Measurements from ENCODE around the gene MYPN. TPM values are rescaled to one million over a fixed set of nuclear protein-coding genes. Genes with fewer than 3 reads are reported as not detected.

Gene MYPN
- total and polyA plus RNA-seq, 2 donors (not counting 1 experiment from before 2014, with no cell fraction given), result not detected

DNA sequence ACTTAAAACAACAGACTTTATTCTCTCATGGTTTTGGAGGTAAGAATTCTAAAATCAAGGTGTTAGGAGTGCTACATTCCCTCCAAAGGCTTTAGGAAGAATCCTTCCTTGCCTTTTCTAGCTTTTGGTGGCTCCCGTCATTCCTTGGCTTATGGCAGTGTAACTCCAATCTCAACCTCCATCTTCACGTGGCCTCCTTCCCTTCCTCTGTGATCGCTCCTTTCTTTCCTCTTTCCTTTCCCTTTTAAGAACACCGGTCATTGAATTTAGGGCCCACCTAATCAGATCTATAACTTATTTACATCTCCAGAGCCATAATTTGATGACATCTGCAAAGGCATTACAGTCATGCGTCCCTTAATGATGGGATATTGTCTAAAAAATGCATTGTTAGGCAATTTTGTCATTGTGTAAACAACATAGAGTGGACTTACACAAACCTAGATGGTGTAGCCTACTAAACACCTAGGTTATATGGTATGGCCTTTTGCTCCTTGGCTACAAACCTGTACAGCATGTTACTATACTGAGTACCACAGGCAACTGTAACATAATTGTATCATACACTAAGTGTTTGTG lies 28.3 kb upstream of the MYPN start:
- intact Hi-C loops (cut with micrococcal nuclease), result no loop called here
- Histone ChIP-seq H3K27ac (ENCODE audit: low read length in 2 of 2) (no peak overlapping the region), H3K27me3 (replicated peaks in 1 of 4; ENCODE audit: control extremely low read depth in 1 of 4, control insufficient read depth in 3 of 4, insufficient read depth in 4 of 4, low read length in 3 of 4) (peaks cover 0 to under 1% (median 0%) of the 10 kb centered on the region in 4 experiments), H4K20me1 (ENCODE audit: control insufficient read depth, insufficient read depth, low read length, poor library complexity, severe bottlenecking) (no peaks in the 10 kb centered on the region), H3K36me3 (replicated peaks in 1 of 2; ENCODE audit: control extremely low read depth in 1 of 2, control insufficient read depth in 1 of 2, extremely low read depth in 1 of 2, insufficient read depth in 2 of 2, low read length in 1 of 2) (no peaks in the 10 kb centered on the region), H3K9ac (ENCODE audit: low read length) (no peak overlapping the region), H3K9me3 (ENCODE audit: control extremely low read depth in 1 of 3, control insufficient read depth in 2 of 3, insufficient read depth in 1 of 3, low read length in 2 of 3) (no peaks in the 10 kb centered on the region), H3K79me2 (ENCODE audit: control insufficient read depth, insufficient read depth, low read length) (no peaks in the 10 kb centered on the region), H3K4me1 (ENCODE audit: control insufficient read depth in 2 of 2, insufficient read depth in 2 of 2, low read length in 2 of 2) (no peaks in the 10 kb centered on the region), H2AFZ (ENCODE audit: insufficient read depth, low read depth, low read length, poor library complexity, severe bottlenecking) (no peak overlapping the region), H3K4me2 (replicated peaks; ENCODE audit: low read depth, low read length, poor library complexity, severe bottlenecking) (no peak overlapping the region), H3K4me3 (ENCODE audit: control extremely low read depth in 1 of 5, extremely low read depth in 1 of 5, insufficient read depth in 1 of 5, low read depth in 2 of 5, low read length in 4 of 5) (no peak overlapping the region)
- Mint-ChIP-seq H3K9me3 (ENCODE audit: insufficient read depth) (no peaks in the 10 kb centered on the region), H3K4me3 (no peak overlapping the region), H3K27ac (no peak overlapping the region), H3K4me1 (no peaks in the 10 kb centered on the region), H3K27me3 (peaks cover 4% of the 10 kb centered on the region)
- no peak for ATAC-seq (ENCODE audit: low read depth)
- CTCF ChIA-PET, result no interaction called here
- 100% methylated on average over 3 of the region's 5 CpGs for WGBS (ENCODE audit: insufficient coverage)
- no peak for DNase-seq
- POLR2A ChIA-PET, result no interaction called here
- no peak for TF ChIP-seq EZH2 (IDR thresholded peaks at IDR 0.05; ENCODE audit: borderline replicate concordance, insufficient read depth, low read depth, low read length, poor library complexity, severe bottlenecking)
- TF ChIP-seq, protein P1, sequence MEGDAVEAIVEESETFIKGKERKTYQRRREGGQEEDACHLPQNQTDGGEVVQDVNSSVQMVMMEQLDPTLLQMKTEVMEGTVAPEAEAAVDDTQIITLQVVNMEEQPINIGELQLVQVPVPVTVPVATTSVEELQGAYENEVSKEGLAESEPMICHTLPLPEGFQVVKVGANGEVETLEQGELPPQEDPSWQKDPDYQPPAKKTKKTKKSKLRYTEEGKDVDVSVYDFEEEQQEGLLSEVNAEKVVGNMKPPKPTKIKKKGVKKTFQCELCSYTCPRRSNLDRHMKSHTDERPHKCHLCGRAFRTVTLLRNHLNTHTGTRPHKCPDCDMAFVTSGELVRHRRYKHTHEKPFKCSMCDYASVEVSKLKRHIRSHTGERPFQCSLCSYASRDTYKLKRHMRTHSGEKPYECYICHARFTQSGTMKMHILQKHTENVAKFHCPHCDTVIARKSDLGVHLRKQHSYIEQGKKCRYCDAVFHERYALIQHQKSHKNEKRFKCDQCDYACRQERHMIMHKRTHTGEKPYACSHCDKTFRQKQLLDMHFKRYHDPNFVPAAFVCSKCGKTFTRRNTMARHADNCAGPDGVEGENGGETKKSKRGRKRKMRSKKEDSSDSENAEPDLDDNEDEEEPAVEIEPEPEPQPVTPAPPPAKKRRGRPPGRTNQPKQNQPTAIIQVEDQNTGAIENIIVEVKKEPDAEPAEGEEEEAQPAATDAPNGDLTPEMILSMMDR (IDR thresholded peaks at IDR 0.05), result no peak

DNA sequence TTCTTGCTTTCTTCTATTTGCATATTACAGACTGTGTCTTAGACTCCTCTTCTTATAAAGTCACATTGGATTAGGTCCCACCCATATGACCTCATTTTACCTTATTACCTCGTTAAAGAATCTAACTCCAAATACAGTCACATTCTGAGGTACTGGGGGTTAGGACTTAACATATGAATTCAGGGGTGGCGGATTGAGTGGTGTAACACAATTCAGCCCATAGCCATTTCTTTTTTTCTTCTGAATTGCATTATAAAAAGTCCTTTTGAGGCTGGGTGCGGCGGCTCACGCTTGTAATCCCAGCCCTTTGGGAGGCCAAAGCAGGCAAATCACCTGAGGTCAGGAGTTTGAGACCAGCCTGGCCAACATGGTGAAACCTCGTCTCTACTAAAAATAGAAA lies 27.4 kb upstream of the MYPN start:
- POLR2A ChIA-PET, result no interaction called here
- Histone ChIP-seq H3K27ac (ENCODE audit: low read length in 2 of 2) (no peak overlapping the region), H3K9me3 (ENCODE audit: control extremely low read depth in 1 of 3, control insufficient read depth in 2 of 3, insufficient read depth in 1 of 3, low read length in 2 of 3) (no peaks in the 10 kb centered on the region), H3K9ac (ENCODE audit: low read length) (no peak overlapping the region), H3K27me3 (replicated peaks in 1 of 4; ENCODE audit: control extremely low read depth in 1 of 4, control insufficient read depth in 3 of 4, insufficient read depth in 4 of 4, low read length in 3 of 4) (peaks cover 0 to 2% (median 0%) of the 10 kb centered on the region in 4 experiments), H3K4me2 (replicated peaks; ENCODE audit: low read depth, low read length, poor library complexity, severe bottlenecking) (no peak overlapping the region), H4K20me1 (ENCODE audit: control insufficient read depth, insufficient read depth, low read length, poor library complexity, severe bottlenecking) (no peaks in the 10 kb centered on the region), H2AFZ (ENCODE audit: insufficient read depth, low read depth, low read length, poor library complexity, severe bottlenecking) (no peak overlapping the region), H3K79me2 (ENCODE audit: control insufficient read depth, insufficient read depth, low read length) (no peaks in the 10 kb centered on the region), H3K36me3 (replicated peaks in 1 of 2; ENCODE audit: control extremely low read depth in 1 of 2, control insufficient read depth in 1 of 2, extremely low read depth in 1 of 2, insufficient read depth in 2 of 2, low read length in 1 of 2) (no peaks in the 10 kb centered on the region), H3K4me1 (ENCODE audit: control insufficient read depth in 2 of 2, insufficient read depth in 2 of 2, low read length in 2 of 2) (no peaks in the 10 kb centered on the region), H3K4me3 (ENCODE audit: control extremely low read depth in 1 of 5, extremely low read depth in 1 of 5, insufficient read depth in 1 of 5, low read depth in 2 of 5, low read length in 4 of 5) (no peak overlapping the region)
- intact Hi-C loops (cut with micrococcal nuclease), result no loop called here
- DNase-seq (no peak), ATAC-seq (ENCODE audit: low read depth) (no peak)
- no peak overlapping the region for H3K27ac Mint-ChIP-seq
- TF ChIP-seq EZH2 (IDR thresholded peaks at IDR 0.05; ENCODE audit: borderline replicate concordance, insufficient read depth, low read depth, low read length, poor library complexity, severe bottlenecking), result no peak
- TF ChIP-seq, protein P1 (IDR thresholded peaks at IDR 0.05), result no peak
- WGBS (ENCODE audit: insufficient coverage), result 91% methylated on average over 4 of the region's 6 CpGs
- CTCF ChIA-PET, result no interaction called here
- peaks cover 4% of the 10 kb centered on the region for H3K27me3 Mint-ChIP-seq
- H3K9me3 Mint-ChIP-seq (ENCODE audit: insufficient read depth), result no peaks in the 10 kb centered on the region
- no peak overlapping the region for H3K4me3 Mint-ChIP-seq
- H3K4me1 Mint-ChIP-seq, result no peaks in the 10 kb centered on the region

Data from B cell (primary cell).